WTC11 (cell line): ENCODE measurements around the gene PTPA.
"Not testable (repeated sequence)": the region's sequence is repeated elsewhere in the genome, so short reads cannot be mapped to it uniquely, and the experiment has no call there.

Experiments
- CTCF ChIP-seq: fragments of 200-600 bp; IDR thresholded peaks from 2 replicates; pipeline ENCODE4 v1.8.0; 2022; ENCODE audit warnings: antibody characterized with exemption
- STAT6 ChIP-seq: sonication (generic); formaldehyde crosslinking; conservative IDR thresholded peaks from 2 replicates; pipeline ENCODE4 v1.8.1; 2023; ENCODE audit warnings: mild to moderate bottlenecking, low read depth, missing genetic modification reagents, moderate library complexity

- not testable (repeated sequence) for TF ChIP-seq CTCF; STAT6 (CRISPR knock-in tag)
These were observed 19.1 kb downstream of the PTPA start for GRCh38 chr9:129130271-129130670.
